Adrenal gland (tissue), 5 donors: ENCODE data around the gene LPXN.

Experiments
- CTCF ChIP-seq, 6 experiments: fragments of 450-650 bp in 4 of 6; fragments of 200-600 bp in 2 of 6; sonication (generic) in 1 of 6; IDR thresholded peaks; 1 replicate in 5 of 6; 2 replicates in 1 of 6; pipeline versions ENCODE4 v1.5.1 to v1.8.0; 2016 to 2021; ENCODE audit warnings: antibody characterized with exemption in 6 of 6, mild to moderate bottlenecking in 2 of 6, moderate library complexity in 1 of 6
- POLR2A ChIP-seq, 2 donors: fragments of 450-650 bp; IDR thresholded peaks; one replicate each; pipeline ENCODE4 v1.6.1; 2017; ENCODE audit warnings: antibody characterized with exemption in 2 of 2, mild to moderate bottlenecking in 2 of 2, moderate library complexity in 1 of 2
- donor health status: DM: no; HTN: no; CAD: no.

- TF ChIP-seq CTCF (IDR thresholded peaks at IDR 0.05) (no peak), POLR2A (IDR thresholded peaks at IDR 0.05) (no peak)
Observed at GRCh38 chr11:58497951-58498350, 77.7 kb downstream of the LPXN start.
